H54 (cell line): ENCODE measurements around the gene FKRP.
"Not testable (repeated sequence)": the region's sequence is repeated elsewhere in the genome, so short reads cannot be mapped to it uniquely, and the experiment has no call there.

Experiments
- DNase-seq: peaks from one replicate; pipeline ENCODE4 v3.0.0; 2011; ENCODE audit warnings: low spot score, mixed read lengths; ENCODE audit not compliant: insufficient read length
- FAIRE-seq: peaks from 3 replicates; lab custom pipeline; 2011; peaks lifted over from hg19 to GRCh38; lab: Jason Lieb, UNC
- POLR2A ChIP-seq: IDR thresholded peaks from 2 replicates; pipeline ENCODE4 v1.6.1; 2011; ENCODE audit warnings: low read depth, mild to moderate bottlenecking, low read length

Gene FKRP

GRCh38 chr19:46746281-46747057, 612 bp downstream of the FKRP start, which contains the start of gene STRN4:
TSS of gene STRN4 (minus strand) at chr19:46746450. CDS start at chr19:46746430, 20 bp downstream.
- FAIRE-seq (no peak), DNase-seq (peak; percentile 61)
- TF ChIP-seq POLR2A = peak; percentile 50

- DNase-seq (no peak), FAIRE-seq (no peak)
- no peak for TF ChIP-seq POLR2A
Observed at GRCh38 chr19:46748325-46749109, 2.7 kb downstream of the FKRP start.

GRCh38 chr19:46753420-46754155, 7.7 kb downstream of the FKRP start:
- FAIRE-seq (no peak), DNase-seq (no peak)

GRCh38 chr19:46755077-46755852, 9.4 kb downstream of the FKRP start:
- DNase-seq = no peak
- no peak for FAIRE-seq
- no peak for TF ChIP-seq POLR2A

More at GRCh38 chr19:46753420-46754155, 7.7 kb downstream of the FKRP start:
- TF ChIP-seq POLR2A = no peak

DNA sequence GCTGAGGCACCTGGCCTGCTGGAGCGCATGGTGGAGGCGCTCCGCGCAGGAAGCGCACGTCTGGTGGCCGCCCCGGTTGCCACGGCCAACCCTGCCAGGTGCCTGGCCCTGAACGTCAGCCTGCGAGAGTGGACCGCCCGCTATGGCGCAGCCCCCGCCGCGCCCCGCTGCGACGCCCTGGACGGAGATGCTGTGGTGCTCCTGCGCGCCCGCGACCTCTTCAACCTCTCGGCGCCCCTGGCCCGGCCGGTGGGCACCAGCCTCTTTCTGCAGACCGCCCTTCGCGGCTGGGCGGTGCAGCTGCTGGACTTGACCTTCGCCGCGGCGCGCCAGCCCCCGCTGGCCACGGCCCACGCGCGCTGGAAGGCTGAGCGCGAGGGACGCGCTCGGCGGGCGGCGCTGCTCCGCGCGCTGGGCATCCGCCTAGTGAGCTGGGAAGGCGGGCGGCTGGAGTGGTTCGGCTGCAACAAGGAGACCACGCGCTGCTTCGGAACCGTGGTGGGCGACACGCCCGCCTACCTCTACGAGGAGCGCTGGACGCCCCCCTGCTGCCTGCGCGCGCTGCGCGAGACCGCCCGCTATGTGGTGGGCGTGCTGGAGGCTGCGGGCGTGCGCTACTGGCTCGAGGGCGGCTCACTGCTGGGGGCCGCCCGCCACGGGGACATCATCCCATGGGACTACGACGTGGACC, 10.1 kb downstream of the FKRP start:
- FAIRE-seq (no peak), DNase-seq (no peak)
- TF ChIP-seq POLR2A = no peak

DNA sequence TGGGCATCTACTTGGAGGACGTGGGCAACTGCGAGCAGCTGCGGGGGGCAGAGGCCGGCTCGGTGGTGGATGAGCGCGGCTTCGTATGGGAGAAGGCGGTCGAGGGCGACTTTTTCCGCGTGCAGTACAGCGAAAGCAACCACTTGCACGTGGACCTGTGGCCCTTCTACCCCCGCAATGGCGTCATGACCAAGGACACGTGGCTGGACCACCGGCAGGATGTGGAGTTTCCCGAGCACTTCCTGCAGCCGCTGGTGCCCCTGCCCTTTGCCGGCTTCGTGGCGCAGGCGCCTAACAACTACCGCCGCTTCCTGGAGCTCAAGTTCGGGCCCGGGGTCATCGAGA, 10.7 kb downstream of the FKRP start:
- DNase-seq (no peak), FAIRE-seq (no peak)
- TF ChIP-seq POLR2A = no peak

DNA sequence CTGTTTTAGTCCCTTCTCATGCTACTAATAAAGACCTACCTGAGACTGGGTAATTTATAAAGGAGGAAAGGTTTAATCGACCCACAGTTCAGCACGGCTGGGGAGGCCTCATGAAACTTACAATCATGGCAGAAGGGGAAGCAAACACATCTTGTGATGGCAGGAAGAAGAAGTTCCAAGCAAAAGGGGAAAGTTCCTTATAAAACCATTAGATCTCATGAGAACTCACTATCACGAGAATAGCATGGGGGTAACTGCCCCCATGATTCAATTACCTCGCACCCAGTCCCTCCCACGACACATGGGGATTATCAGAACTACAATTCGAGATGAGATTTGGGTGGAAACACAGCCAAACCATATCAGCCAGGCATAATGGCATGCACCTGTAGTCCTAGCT, 13.3 kb downstream of the FKRP start:
- FAIRE-seq = no peak
- TF ChIP-seq POLR2A = no peak
- DNase-seq = no peak

DNA sequence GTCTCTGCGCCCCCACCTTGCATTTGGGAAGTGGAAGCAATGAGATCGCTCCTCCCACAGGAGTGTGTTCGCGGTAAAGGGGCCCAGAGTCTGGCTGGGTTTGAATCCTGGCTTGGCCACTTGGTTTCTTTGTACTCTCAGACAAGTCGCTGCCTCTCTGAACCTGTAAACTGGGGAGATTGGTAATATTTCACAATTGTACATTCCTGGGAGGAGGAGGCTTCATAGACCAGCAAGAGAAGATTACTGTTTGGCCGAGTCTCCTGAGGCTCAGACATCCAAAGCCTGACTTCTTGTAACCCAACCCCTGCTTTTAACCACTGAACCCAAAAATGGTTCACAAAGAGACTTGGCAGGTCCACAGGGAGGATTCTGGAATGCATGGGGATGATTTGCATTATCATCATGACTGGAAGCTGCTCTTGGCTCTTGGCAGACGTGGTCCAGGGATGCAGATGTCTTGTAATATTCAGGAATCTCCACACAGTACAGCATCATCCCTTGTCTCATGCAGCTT, 14.0 kb downstream of the FKRP start:
- DNase-seq (no peak), FAIRE-seq (no peak)
- no peak for TF ChIP-seq POLR2A

DNA sequence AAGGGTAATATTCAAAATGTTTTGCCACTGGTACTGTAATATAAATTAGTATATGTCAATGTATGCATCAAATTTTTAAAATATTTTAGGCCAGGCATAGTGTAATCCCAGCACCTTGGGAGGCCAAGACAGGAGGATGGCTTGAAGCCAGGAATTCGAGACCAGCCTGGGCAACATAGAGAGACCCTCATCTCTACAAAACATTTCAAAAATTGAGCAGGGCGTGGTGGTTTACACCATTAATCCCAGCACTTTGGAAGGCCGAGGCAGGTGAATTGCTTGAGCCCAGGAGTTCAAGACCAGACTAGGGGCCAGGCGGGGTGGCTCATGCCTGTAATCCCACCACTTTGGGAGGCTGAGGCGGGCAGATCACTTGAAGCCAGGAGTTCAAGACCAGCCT, 14.5 kb downstream of the FKRP start:
- no peak for DNase-seq
- no peak for TF ChIP-seq POLR2A
- no peak for FAIRE-seq

- not testable (repeated sequence) for FAIRE-seq, DNase-seq
Observed at GRCh38 chr19:46760897-46761296, 15.0 kb downstream of the FKRP start.

GRCh38 chr19:46761418-46761831, 15.6 kb downstream of the FKRP start:
- no peak for TF ChIP-seq POLR2A
- DNase-seq (no peak), FAIRE-seq (no peak)

GRCh38 chr19:46762245-46762890, 16.5 kb downstream of the FKRP start:
- DNase-seq (no peak), FAIRE-seq (no peak)
- TF ChIP-seq POLR2A = no peak

- no peak for TF ChIP-seq POLR2A
- FAIRE-seq (no peak), DNase-seq (no peak)
Observed at GRCh38 chr19:46764817-46765291, 19.0 kb downstream of the FKRP start.
